Measurements from ENCODE around the gene SPON1.

Gene SPON1

DNA sequence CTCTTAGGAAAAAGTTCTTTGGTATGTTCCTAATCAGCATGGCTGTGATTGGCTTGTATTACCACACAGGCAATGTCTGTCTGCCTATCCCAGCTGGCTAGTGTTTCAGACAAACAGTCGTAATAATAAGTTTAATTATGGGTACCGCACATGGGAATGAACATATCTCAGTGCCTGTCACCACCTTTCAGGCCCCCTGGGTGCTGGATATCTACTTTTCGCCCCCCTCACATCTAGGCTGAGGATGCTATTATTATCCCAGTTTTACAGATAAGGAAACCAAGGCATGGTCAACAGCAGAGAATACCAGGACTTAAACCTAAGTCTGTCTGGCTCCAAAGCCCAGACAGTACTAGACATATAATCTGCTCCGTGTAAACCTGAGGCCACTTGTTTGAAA, 174.8 kb downstream of the SPON1 start:
- H3F3A ChIP-seq (ENCODE audit: insufficient read depth, low read length), result no peaks in the 10 kb centered on the region
- no peaks in the 10 kb centered on the region for H3K36me3 ChIP-seq (replicated peaks; ENCODE audit: insufficient read depth, low read length)
- no peaks in the 10 kb centered on the region for H3K9me3 ChIP-seq (replicated peaks; ENCODE audit: insufficient read depth, low read length)
- no peak for DNase-seq
- H3K9me2 ChIP-seq (replicated peaks; ENCODE audit: insufficient read depth, low read length), result no peaks in the 10 kb centered on the region
- no peak overlapping the region for H3K4me2 ChIP-seq (ENCODE audit: low read depth, low read length)
- H2AFZ ChIP-seq (ENCODE audit: low read length), result no peak overlapping the region
- TF ChIP-seq EZH2phosphoT487 (IDR thresholded peaks at IDR 0.05; ENCODE audit: low read length) (no peak), CTCF (IDR thresholded peaks at IDR 0.05; ENCODE audit: low read length) (no peak), EZH2 (optimal IDR thresholded peaks at IDR 0.05; ENCODE audit: low read depth, low read length) (no peak)
- H4K20me1 ChIP-seq (ENCODE audit: insufficient read depth, low read length), result no peaks in the 10 kb centered on the region
- no peak overlapping the region for H3K4me3 ChIP-seq (ENCODE audit: low read length)
- no peak overlapping the region for H3K27ac ChIP-seq (ENCODE audit: low read length)
- H3K79me2 ChIP-seq (ENCODE audit: low read length), result no peaks in the 10 kb centered on the region
- H3K4me1 ChIP-seq (ENCODE audit: low read length), result no peaks in the 10 kb centered on the region
- no peak overlapping the region for H3K9ac ChIP-seq (ENCODE audit: low read length)
- no peaks in the 10 kb centered on the region for H3K27me3 ChIP-seq (replicated peaks; ENCODE audit: insufficient read depth, low read length)

DNA sequence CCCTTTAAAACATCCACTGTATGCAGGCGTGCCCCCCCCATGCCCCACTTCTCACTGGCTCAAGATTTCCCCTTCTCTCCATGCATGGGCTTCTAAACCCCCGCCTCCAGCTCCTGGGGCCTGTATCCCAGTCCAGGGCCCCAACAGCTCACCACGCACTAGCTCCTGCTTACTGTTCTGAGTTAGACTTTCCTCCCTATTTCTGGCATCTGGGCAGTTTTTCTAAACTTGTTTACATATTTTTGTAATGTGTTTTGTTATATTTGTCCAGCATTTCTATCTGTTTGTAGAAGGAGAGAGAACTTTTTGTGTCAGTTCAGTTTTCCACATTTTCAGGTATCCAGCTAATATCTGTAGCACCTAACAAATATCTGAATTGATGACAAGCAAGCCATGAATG, 178.5 kb downstream of the SPON1 start:
- TF ChIP-seq EZH2phosphoT487 (IDR thresholded peaks at IDR 0.05; ENCODE audit: low read length) (no peak), EZH2 (optimal IDR thresholded peaks at IDR 0.05; ENCODE audit: low read depth, low read length) (no peak), CTCF (IDR thresholded peaks at IDR 0.05; ENCODE audit: low read length) (no peak)

GRCh38 chr11:14141676-14142075, 179.2 kb downstream of the SPON1 start:
- H3K4me1 ChIP-seq (ENCODE audit: low read length), result no peaks in the 10 kb centered on the region
- H3K9me2 ChIP-seq (replicated peaks; ENCODE audit: insufficient read depth, low read length), result no peaks in the 10 kb centered on the region
- H4K20me1 ChIP-seq (ENCODE audit: insufficient read depth, low read length), result no peaks in the 10 kb centered on the region
- H3F3A ChIP-seq (ENCODE audit: insufficient read depth, low read length), result no peaks in the 10 kb centered on the region
- DNase-seq, result no peak
- no peak for TF ChIP-seq CTCF (IDR thresholded peaks at IDR 0.05; ENCODE audit: low read length)
- TF ChIP-seq EZH2phosphoT487 (IDR thresholded peaks at IDR 0.05; ENCODE audit: low read length), result no peak
- H3K79me2 ChIP-seq (ENCODE audit: low read length), result no peaks in the 10 kb centered on the region
- no peaks in the 10 kb centered on the region for H3K9me3 ChIP-seq (replicated peaks; ENCODE audit: insufficient read depth, low read length)
- H3K4me3 ChIP-seq (ENCODE audit: low read length), result no peak overlapping the region
- no peak overlapping the region for H2AFZ ChIP-seq (ENCODE audit: low read length)
- H3K36me3 ChIP-seq (replicated peaks; ENCODE audit: insufficient read depth, low read length), result no peaks in the 10 kb centered on the region
- H3K9ac ChIP-seq (ENCODE audit: low read length), result no peak overlapping the region
- no peak overlapping the region for H3K27ac ChIP-seq (ENCODE audit: low read length)
- no peaks in the 10 kb centered on the region for H3K27me3 ChIP-seq (replicated peaks; ENCODE audit: insufficient read depth, low read length)
- H3K4me2 ChIP-seq (ENCODE audit: low read depth, low read length), result no peak overlapping the region

More for the DNA sequence above, 178.5 kb downstream of the SPON1 start:
- Histone ChIP-seq H3K27ac (ENCODE audit: low read length) (no peak overlapping the region), H3K9me3 (replicated peaks; ENCODE audit: insufficient read depth, low read length) (no peaks in the 10 kb centered on the region), H3K36me3 (replicated peaks; ENCODE audit: insufficient read depth, low read length) (no peaks in the 10 kb centered on the region), H3K27me3 (replicated peaks; ENCODE audit: insufficient read depth, low read length) (no peaks in the 10 kb centered on the region), H3K9me2 (replicated peaks; ENCODE audit: insufficient read depth, low read length) (no peaks in the 10 kb centered on the region), H3K4me2 (ENCODE audit: low read depth, low read length) (no peak overlapping the region), H3K4me1 (ENCODE audit: low read length) (no peaks in the 10 kb centered on the region), H3K9ac (ENCODE audit: low read length) (no peak overlapping the region), H3K4me3 (ENCODE audit: low read length) (no peak overlapping the region), H3K79me2 (ENCODE audit: low read length) (no peaks in the 10 kb centered on the region), H3F3A (ENCODE audit: insufficient read depth, low read length) (no peaks in the 10 kb centered on the region), H2AFZ (ENCODE audit: low read length) (no peak overlapping the region), H4K20me1 (ENCODE audit: insufficient read depth, low read length) (no peaks in the 10 kb centered on the region)
- no peak for DNase-seq
